Activated naive CD8-positive, alpha-beta T cell treated with anti-CD3 and anti-CD28 coated beads, Interleukin-2, amount 10 ng/mL, durations not matched to agents 7 days and 5 days (primary cell): ENCODE data around the gene SGTA. TPM values are rescaled to one million over a fixed set of nuclear protein-coding genes. Genes with fewer than 3 reads are reported as not detected.

Experiments
- ATAC-seq: fragments of 150-1000 bp; cut with Tn5 transposase; one replicate; pipeline ENCODE4 v1.10.0; 2021; ENCODE audit warnings: low read depth, moderate library complexity
- POLR2A ChIA-PET: fragments of 350-600 bp; sonication (Branson Sonifier 250); formaldehyde crosslinking; loops from one replicate; lab custom pipeline; 2021; ENCODE audit warnings: antibody characterized with exemption; lab: Charles Lee
- DNase-seq: peaks from one replicate; pipeline ENCODE4 v3.0.0; 2021
- H3K27ac Mint-ChIP-seq: one replicate; pipeline ENCODE4 v1.8.0; 2022; ENCODE audit warnings: mild to moderate bottlenecking, mixed read lengths
- H3K27me3 Mint-ChIP-seq: one replicate; pipeline ENCODE4 v1.8.0; 2022; ENCODE audit warnings: mild to moderate bottlenecking, moderate library complexity, mixed read lengths
- H3K36me3 Mint-ChIP-seq: one replicate; pipeline ENCODE4 v1.8.0; 2021; ENCODE audit warnings: mild to moderate bottlenecking, mixed read lengths
- H3K4me1 Mint-ChIP-seq: one replicate; pipeline ENCODE4 v1.8.0; 2021; ENCODE audit warnings: mixed read lengths
- H3K4me3 Mint-ChIP-seq: one replicate; pipeline ENCODE4 v1.8.0; 2022; ENCODE audit warnings: mild to moderate bottlenecking, moderate library complexity, mixed read lengths
- H3K9me3 Mint-ChIP-seq: one replicate; pipeline ENCODE4 v1.8.0; 2021; ENCODE audit warnings: mixed read lengths
- total RNA-seq, 2 experiments: library from RNA; stranded (reverse); gene quantifications; one replicate each; pipeline ENCODE4 v1.2.3, GENCODE V29; 2021

Gene SGTA
- total RNA-seq, 2 experiments from 2014 or later = 39.6 to 42.6 TPM

GRCh38 chr19:2733930-2734588, 49.0 kb downstream of the SGTA start:
- ATAC-seq (no peak), DNase-seq (no peak)
- H3K4me3 Mint-ChIP-seq = no peak overlapping the region
- peaks cover 8% of the 10 kb centered on the region for H3K4me1 Mint-ChIP-seq
- H3K27ac Mint-ChIP-seq = no peak overlapping the region
- H3K9me3 Mint-ChIP-seq = no peaks in the 10 kb centered on the region
- H3K27me3 Mint-ChIP-seq = no peaks in the 10 kb centered on the region
- POLR2A ChIA-PET = no interaction called here
- H3K36me3 Mint-ChIP-seq = peaks cover 28% of the 10 kb centered on the region

DNA sequence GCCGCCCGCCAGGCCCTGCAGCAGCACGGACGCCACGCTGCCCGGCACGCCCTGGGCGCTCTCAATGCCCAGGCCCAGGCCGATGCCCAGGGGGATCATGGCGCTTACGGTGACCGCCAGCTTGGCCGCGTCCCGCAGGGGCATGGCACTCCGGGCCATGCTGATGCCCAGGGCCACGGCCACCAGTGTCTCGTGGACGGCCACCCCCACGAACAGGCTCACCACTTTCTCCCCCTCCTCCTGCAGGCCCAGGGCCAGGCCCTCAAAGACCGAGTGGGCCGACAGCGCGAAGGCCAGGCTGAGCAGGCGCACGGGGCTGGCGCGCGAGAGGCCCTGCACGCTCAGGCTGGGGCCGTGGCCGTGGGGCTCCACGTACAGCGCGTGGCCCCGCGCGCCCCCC, 50.2 kb downstream of the SGTA start:
- H3K36me3 Mint-ChIP-seq = peaks cover 23% of the 10 kb centered on the region

DNA sequence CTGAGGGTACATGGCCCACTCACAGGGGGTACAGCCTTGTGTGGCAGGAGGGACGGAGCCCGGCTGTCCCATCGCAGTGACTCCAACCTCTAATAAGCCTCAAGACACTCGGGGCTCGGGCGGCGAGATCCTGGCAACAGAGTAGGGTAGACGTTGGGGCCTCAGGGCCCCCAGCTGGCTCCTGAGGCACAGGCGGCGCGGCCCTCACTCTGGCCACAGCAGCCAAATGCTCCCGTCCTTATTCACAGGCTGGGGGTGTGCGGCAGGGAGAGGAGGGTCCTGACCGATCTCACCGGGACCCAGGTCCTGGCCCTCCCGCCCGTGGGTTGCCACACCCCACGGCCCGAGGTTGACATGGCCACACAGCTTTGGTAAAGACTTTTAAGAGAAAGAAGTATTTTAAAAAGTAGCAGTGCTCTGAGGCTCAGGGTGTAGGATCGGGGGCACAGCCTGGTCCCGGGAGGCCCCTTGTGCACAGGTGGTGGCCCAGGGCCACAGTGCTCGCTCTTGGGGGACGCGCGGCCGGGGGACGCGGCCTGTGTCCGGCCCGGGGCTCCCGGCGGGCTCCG, 50.8 kb downstream of the SGTA start:
- Mint-ChIP-seq H3K36me3 (peaks cover 22% of the 10 kb centered on the region), H3K4me3 (no peak overlapping the region), H3K4me1 (peaks cover under 1% of the 10 kb centered on the region), H3K27ac (no peak overlapping the region), H3K27me3 (peaks cover 3% of the 10 kb centered on the region), H3K9me3 (no peaks in the 10 kb centered on the region)
- DNase-seq = no peak
- POLR2A ChIA-PET = no interaction called here
- ATAC-seq = no peak

More for the DNA sequence above, 50.2 kb downstream of the SGTA start:
- H3K9me3 Mint-ChIP-seq = no peaks in the 10 kb centered on the region
- POLR2A ChIA-PET = no interaction called here
- no peak overlapping the region for H3K4me3 Mint-ChIP-seq
- DNase-seq (no peak), ATAC-seq (no peak)
- H3K27me3 Mint-ChIP-seq = no peaks in the 10 kb centered on the region
- peaks cover 2% of the 10 kb centered on the region for H3K4me1 Mint-ChIP-seq
- no peak overlapping the region for H3K27ac Mint-ChIP-seq

DNA sequence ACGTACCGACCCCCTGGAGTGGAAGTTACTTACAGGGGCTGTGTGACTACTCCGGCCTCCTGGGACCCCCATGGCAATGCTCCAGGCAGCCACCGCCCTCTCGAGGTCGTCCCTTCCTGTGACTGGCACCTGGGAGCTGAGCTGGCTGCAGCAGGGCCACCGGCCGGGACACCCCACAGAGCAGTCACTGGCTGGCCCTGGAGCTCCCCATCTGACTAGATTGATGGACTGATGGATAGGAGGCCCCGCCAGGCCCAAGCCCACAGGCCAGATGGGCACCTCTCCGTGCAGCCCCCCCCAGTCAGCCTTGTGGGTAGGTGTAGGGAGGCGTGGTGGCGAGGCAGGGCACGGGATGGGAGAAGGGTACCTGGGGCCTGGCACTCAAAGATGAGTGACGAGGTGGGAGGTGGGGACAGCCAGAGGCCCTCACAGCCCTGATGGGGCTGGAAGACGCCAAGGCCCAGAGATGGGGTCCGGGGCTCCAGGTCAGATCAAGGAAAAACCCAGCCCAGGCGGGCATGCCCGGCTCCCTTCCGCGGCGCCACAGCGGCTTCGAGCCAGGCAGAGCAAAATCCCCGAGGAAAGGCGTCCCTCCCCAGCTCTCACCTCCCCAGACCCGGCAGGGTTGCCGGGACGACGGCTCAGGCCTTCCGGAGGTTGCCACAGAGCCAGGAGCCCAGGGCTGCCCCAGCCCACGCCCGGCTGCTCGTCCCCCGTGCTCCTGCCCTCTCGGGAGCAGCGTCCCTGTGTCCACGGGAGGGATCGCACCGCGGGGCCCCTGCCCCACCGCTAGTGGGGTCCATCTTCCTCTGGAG, 51.7 kb downstream of the SGTA start:
- no peaks in the 10 kb centered on the region for H3K9me3 Mint-ChIP-seq
- no peaks in the 10 kb centered on the region for H3K4me1 Mint-ChIP-seq
- DNase-seq = no peak
- peaks cover 3% of the 10 kb centered on the region for H3K27me3 Mint-ChIP-seq
- POLR2A ChIA-PET = no interaction called here
- no peak overlapping the region for H3K4me3 Mint-ChIP-seq
- ATAC-seq = no peak
- H3K36me3 Mint-ChIP-seq = peaks cover 13% of the 10 kb centered on the region
- no peak overlapping the region for H3K27ac Mint-ChIP-seq

GRCh38 chr19:2729943-2730818, 52.9 kb downstream of the SGTA start:
- POLR2A ChIA-PET = no interaction called here
- no peaks in the 10 kb centered on the region for H3K4me1 Mint-ChIP-seq
- H3K9me3 Mint-ChIP-seq = no peaks in the 10 kb centered on the region
- ATAC-seq = no peak
- no peak overlapping the region for H3K27ac Mint-ChIP-seq
- DNase-seq = no peak
- H3K36me3 Mint-ChIP-seq = peaks cover 6% of the 10 kb centered on the region
- no peak overlapping the region for H3K4me3 Mint-ChIP-seq
- H3K27me3 Mint-ChIP-seq = peaks cover 5% of the 10 kb centered on the region

- peaks cover 5% of the 10 kb centered on the region for H3K27me3 Mint-ChIP-seq
- H3K36me3 Mint-ChIP-seq = no peaks in the 10 kb centered on the region
- no peak overlapping the region for H3K27ac Mint-ChIP-seq
- ATAC-seq = no peak
- no peaks in the 10 kb centered on the region for H3K9me3 Mint-ChIP-seq
- no peak for DNase-seq
- H3K4me3 Mint-ChIP-seq = no peak overlapping the region
- POLR2A ChIA-PET = no interaction called here
- no peaks in the 10 kb centered on the region for H3K4me1 Mint-ChIP-seq
Observed at GRCh38 chr19:2728783-2729387, 54.2 kb downstream of the SGTA start.

GRCh38 chr19:2727640-2727944, 55.5 kb downstream of the SGTA start:
- H3K4me1 Mint-ChIP-seq = no peaks in the 10 kb centered on the region
- no peak overlapping the region for H3K4me3 Mint-ChIP-seq
- H3K36me3 Mint-ChIP-seq = no peaks in the 10 kb centered on the region
- H3K27ac Mint-ChIP-seq = no peak overlapping the region
- no peak for ATAC-seq
- POLR2A ChIA-PET = no interaction called here
- no peaks in the 10 kb centered on the region for H3K9me3 Mint-ChIP-seq
- H3K27me3 Mint-ChIP-seq = peaks cover 5% of the 10 kb centered on the region
- no peak for DNase-seq

- POLR2A ChIA-PET = interaction anchor here (0.6 kb wide), 1 partner anchor 646 kb away, joined by 3 read pairs; no protein-coding TSS in a partner anchor
- H3K9me3 Mint-ChIP-seq = no peaks in the 10 kb centered on the region
- no peak overlapping the region for H3K4me3 Mint-ChIP-seq
- ATAC-seq = peak; percentile 34
- H3K36me3 Mint-ChIP-seq = no peaks in the 10 kb centered on the region
- DNase-seq = no peak
- H3K4me1 Mint-ChIP-seq = no peaks in the 10 kb centered on the region
- peaks cover 7% of the 10 kb centered on the region for H3K27me3 Mint-ChIP-seq
- no peak overlapping the region for H3K27ac Mint-ChIP-seq
Observed at GRCh38 chr19:2726904-2727639, 56.0 kb downstream of the SGTA start.

GRCh38 chr19:2726160-2726855, 56.8 kb downstream of the SGTA start:
- H3K36me3 Mint-ChIP-seq = no peaks in the 10 kb centered on the region
- no peaks in the 10 kb centered on the region for H3K4me1 Mint-ChIP-seq
- H3K27ac Mint-ChIP-seq = no peak overlapping the region
- POLR2A ChIA-PET = interaction anchor here (0.6 to 1.1 kb wide), 2 partner anchors 13 to 647 kb away, joined by 3 to 8 read pairs; no protein-coding TSS in a partner anchor
- ATAC-seq (no peak), DNase-seq (no peak)
- H3K9me3 Mint-ChIP-seq = no peaks in the 10 kb centered on the region
- peaks cover 13% of the 10 kb centered on the region for H3K27me3 Mint-ChIP-seq
- H3K4me3 Mint-ChIP-seq = no peak overlapping the region

DNA sequence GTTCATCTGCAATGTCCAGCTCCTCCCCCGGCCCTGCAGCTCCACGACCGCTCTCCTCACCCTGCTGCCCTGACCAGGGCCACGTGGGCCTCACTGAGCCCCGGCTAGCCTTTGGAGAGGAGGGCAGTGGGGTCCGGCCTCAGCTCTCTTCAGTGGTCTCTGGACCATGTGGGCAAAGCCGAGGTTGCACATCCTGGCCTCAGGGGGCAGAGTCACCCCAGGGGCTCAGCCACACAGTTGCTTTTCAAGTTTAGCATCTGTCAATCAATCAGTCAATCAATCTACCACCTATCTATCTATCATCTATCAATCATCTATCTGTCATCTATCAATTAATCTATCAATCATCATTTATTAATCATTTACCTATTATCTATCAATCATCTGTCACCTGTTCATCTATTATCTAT, 58.9 kb downstream of the SGTA start:
- Mint-ChIP-seq H3K4me1 (no peaks in the 10 kb centered on the region), H3K27me3 (peaks cover 23% of the 10 kb centered on the region), H3K27ac (no peak overlapping the region), H3K9me3 (no peaks in the 10 kb centered on the region), H3K4me3 (no peak overlapping the region), H3K36me3 (no peaks in the 10 kb centered on the region)
- ATAC-seq = no peak
- POLR2A ChIA-PET = no interaction called here
- DNase-seq = no peak

DNA sequence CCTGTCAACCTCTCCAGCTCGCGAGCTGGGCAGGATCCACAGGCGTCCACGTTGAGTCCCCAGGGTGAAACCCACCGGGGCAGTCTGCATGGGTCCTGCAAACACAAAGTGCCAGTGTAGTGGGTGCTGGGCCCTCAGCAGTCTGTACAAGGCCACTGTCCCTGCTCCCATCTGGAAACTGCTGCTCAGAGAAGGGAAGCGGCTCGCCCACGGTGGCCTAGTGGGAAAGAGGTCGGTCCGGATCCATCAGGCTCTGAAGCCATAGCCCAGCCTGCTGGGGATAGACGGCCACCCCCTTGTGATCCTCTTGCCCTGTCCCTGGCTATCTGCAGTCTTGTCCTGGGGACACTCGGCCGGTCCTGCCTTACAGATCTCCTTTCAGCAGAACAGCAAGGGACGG, 59.3 kb downstream of the SGTA start:
- peaks cover 26% of the 10 kb centered on the region for H3K27me3 Mint-ChIP-seq
- no peak for ATAC-seq
- no peak overlapping the region for H3K4me3 Mint-ChIP-seq
- no peak overlapping the region for H3K27ac Mint-ChIP-seq
- no peak for DNase-seq
- POLR2A ChIA-PET = no interaction called here
- no peaks in the 10 kb centered on the region for H3K9me3 Mint-ChIP-seq
- H3K4me1 Mint-ChIP-seq = no peaks in the 10 kb centered on the region
- H3K36me3 Mint-ChIP-seq = no peaks in the 10 kb centered on the region

DNA sequence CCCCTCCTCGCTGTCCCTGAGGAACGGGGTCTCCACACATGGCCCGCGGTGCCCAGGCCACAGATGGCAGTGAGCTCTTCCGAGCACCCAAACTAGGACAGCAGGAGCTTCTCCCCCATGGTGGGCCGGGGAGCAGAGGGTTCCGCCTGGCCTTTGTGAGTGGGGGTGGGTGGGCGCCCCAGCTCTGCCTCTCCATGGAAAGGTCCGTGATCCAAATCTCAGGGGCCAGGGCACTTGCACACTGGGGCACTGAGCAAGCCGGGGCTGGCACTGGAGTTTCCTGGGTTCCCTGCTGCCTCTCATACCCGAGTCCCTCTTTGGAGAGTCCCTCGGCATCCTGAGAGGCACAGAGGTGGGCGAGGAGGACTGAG, 59.7 kb downstream of the SGTA start:
- DNase-seq = no peak
- Mint-ChIP-seq H3K27me3 (peaks cover 26% of the 10 kb centered on the region), H3K4me3 (no peak overlapping the region), H3K4me1 (no peaks in the 10 kb centered on the region), H3K9me3 (no peaks in the 10 kb centered on the region), H3K27ac (no peak overlapping the region), H3K36me3 (no peaks in the 10 kb centered on the region)
- POLR2A ChIA-PET = no interaction called here
- no peak for ATAC-seq
